ENCODE data around the gene FGG. TPM values are rescaled to one million over a fixed set of nuclear protein-coding genes. Genes with fewer than 3 reads are reported as not detected.
A peak's percentile ranks its signal among the peaks of the same experiment; 100 is the strongest.

Gene FGG
- total RNA-seq (ENCODE audit: low replicate concordance), result not detected in 2 replicates

- TF ChIP-seq CTCF (IDR thresholded peaks at IDR 0.05; ENCODE audit: insufficient read depth, low read length), result no peak
- no peak for DNase-seq (ENCODE audit: low read depth)
- no peak within 1 kb of the TSS for H3K4me3 ChIP-seq (ENCODE audit: low read depth, low read length)
Observed at GRCh38 chr4:154612472-154613414, at the start of gene FGG. Gene FGG, minus strand, starts transcription at chr4:154612656. Its CDS starts 47 bp downstream, at chr4:154612609.

- peak; percentile 56 for DNase-seq (ENCODE audit: low read depth)
- no peak for TF ChIP-seq CTCF (IDR thresholded peaks at IDR 0.05; ENCODE audit: insufficient read depth, low read length)
- no peak overlapping the region for H3K4me3 ChIP-seq (ENCODE audit: low read depth, low read length)
Observed at GRCh38 chr4:154660052-154660451, 47.6 kb upstream of the FGG start.

GRCh38 chr4:154658680-154659405 lies 46.4 kb upstream of the FGG start:
- no peak for TF ChIP-seq CTCF (IDR thresholded peaks at IDR 0.05; ENCODE audit: insufficient read depth, low read length)
- H3K4me3 ChIP-seq (ENCODE audit: low read depth, low read length), result peak overlapping the region; percentile 47
- DNase-seq (ENCODE audit: low read depth), result peak; percentile 4

GRCh38 chr4:154643493-154643892 lies 31.0 kb upstream of the FGG start:
- no peak for DNase-seq (ENCODE audit: low read depth)
- no peak overlapping the region for H3K4me3 ChIP-seq (ENCODE audit: low read depth, low read length)
- no peak for TF ChIP-seq CTCF (IDR thresholded peaks at IDR 0.05; ENCODE audit: insufficient read depth, low read length)

GRCh38 chr4:154642373-154643009 lies 30.0 kb upstream of the FGG start:
- no peak for TF ChIP-seq CTCF (IDR thresholded peaks at IDR 0.05; ENCODE audit: insufficient read depth, low read length)
- DNase-seq (ENCODE audit: low read depth), result no peak
- H3K4me3 ChIP-seq (ENCODE audit: low read depth, low read length), result no peak overlapping the region

GRCh38 chr4:154640999-154641398 lies 28.5 kb upstream of the FGG start:
- no peak for DNase-seq (ENCODE audit: low read depth)
- TF ChIP-seq CTCF (IDR thresholded peaks at IDR 0.05; ENCODE audit: insufficient read depth, low read length), result no peak
- H3K4me3 ChIP-seq (ENCODE audit: low read depth, low read length), result no peak overlapping the region

All from fibroblast of the aortic adventitia (primary cell).